ENCODE measurements around the gene KPRP.

Gene KPRP

GRCh38 chr1:152776361-152776760 lies 18.5 kb downstream of the KPRP start:
- DNase-seq (ENCODE audit: low spot score): no peak

DNA sequence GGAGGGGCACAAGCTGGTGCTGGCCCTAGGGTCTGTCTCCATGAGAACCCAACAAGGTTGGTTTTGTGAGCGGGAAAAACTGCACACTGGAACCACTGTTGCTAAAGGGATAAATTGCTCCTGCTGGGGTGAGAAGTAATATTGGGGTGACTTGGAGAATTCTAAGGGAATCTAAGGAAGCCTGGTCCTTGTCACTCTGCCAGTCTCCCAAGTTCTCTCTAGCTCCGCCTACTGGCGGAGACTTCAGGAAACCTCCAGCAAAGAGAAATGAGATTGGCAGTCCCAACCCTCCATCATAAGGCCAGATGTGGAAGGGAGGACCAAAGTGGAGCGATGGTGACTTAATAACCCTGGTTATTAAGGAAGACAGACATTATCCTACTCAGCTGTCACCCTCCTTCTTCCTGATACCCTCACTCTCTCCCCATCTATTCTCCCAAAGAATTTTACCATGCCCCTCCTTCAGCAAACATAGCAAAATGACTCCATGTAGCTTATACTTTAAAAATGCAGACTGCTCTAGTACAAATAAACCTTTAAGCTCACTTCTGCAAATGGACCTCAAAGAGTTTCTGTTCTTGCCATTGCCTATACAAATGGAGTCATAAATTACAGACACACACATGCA lies 19.8 kb downstream of the KPRP start:
- peak; percentile 51 for DNase-seq (ENCODE audit: low spot score)

GRCh38 chr1:152783095-152783494 lies 25.3 kb downstream of the KPRP start:
- DNase-seq (ENCODE audit: low spot score): no peak

DNA sequence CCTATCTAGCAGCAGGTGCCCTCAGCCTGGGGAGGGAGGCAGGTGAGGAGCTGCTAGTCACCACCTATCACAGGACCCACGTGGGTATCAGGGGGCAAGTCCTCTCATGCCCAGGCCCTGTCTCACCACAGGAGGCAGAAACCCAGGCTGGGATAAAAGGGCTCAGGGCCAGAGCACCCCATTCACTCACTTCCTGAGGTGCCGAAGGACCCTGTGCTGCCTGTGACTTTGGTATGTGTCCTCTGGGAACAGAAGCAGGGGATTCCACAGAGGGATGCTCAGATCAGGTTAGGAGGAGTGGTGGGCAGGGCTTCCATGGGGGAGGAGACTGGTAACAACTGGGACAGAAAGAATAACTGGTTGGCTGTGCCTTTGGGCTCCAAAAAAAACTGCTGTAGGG lies 28.3 kb downstream of the KPRP start, which contains the start of gene LCE1E:
Gene LCE1E (plus strand): TSS at position 181 of the 400 bp plus-strand sequence. CDS start 1,043 bp downstream, outside the sequence.
- DNase-seq (ENCODE audit: low spot score): no peak

DNA sequence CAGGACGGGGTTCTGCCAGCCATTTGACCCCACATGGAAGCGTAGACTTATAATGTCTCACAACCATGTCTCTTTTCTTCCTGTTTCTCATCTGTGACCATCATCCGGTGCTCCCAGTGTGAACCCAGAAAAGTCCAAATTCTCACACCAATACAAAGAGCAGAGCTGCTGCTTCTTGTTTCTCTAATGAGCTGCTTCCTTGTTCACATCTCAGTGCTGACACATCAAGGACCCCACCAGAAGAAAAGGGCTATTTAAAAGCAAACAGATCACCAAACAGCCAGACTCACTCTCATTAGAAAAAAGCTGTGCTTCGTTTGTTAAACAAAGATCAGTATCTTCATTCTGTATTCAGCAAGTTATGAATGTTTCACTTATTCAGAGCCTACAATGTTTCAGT lies 37.9 kb downstream of the KPRP start:
- no peak for DNase-seq (ENCODE audit: low spot score)

- DNase-seq (ENCODE audit: low spot score): no peak
These were observed 38.6 kb downstream of the KPRP start, which contains the start of gene LCE1D for GRCh38 chr1:152796421-152796820. Gene LCE1D (plus strand): TSS chr1:152796721. CDS start chr1:152797795, 1,074 bp downstream.

GRCh38 chr1:152801333-152801732 lies 43.5 kb downstream of the KPRP start:
- DNase-seq (ENCODE audit: low spot score): no peak

GRCh38 chr1:152806576-152806975 lies 48.8 kb downstream of the KPRP start, which contains the start of gene LCE1C:
Gene LCE1C (minus strand): TSS chr1:152806651. CDS start chr1:152805478, 1,173 bp downstream.
- DNase-seq (ENCODE audit: low spot score): no peak

- no peak for DNase-seq (ENCODE audit: low spot score)
These were observed 53.2 kb downstream of the KPRP start for GRCh38 chr1:152811050-152811449.

Data from AG08396 (cell line).